Stimulated activated CD4-positive, alpha-beta T cell treated with anti-CD3 and anti-CD28 coated beads, Interleukin-4, amount 100 ng/mL, for 24 hours (primary cell): Measurements from ENCODE around the gene DNAJA4.

Source experiments
- DNase-seq: peaks from one replicate; pipeline ENCODE4 v3.0.0-alpha.2; 2020

Gene DNAJA4

DNA sequence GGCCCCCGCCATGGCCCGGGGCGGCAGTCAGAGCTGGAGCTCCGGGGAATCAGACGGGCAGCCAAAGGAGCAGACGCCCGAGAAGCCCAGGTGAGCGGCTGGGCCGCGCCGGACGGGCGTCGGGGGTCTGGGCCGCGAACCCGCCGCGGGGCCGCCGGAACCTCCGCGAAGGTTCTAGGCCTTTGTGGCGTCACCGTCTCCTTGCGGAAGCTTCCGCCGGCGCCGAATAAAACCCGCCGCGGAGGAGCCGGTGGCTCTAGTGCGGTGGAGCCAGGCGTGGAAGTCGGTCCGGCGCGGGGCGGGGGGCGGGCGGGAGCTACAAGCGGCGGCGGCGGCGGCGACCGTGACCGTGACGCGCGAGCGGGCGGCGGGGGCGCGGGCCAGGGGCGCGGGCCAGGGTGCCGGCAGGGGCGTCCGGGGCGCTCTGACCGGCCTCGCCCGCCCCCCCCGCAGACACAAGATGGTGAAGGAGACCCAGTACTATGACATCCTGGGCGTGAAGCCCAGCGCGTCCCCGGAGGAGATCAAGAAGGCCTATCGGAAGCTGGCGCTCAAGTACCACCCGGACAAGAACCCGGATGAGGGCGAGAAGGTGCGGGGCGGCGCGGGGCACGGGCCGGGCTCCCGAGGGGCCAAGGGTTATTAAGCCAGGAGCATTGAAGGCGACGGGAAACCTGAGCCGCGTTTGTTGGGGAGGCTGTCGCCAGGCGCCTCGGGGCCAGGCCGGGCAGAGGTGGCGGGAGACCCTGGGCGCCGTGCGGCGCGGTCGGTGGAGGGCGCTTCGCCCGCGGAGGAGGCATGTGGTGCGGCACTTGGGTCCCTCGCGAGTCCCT, at the start of gene DNAJA4:
DNAJA4 (plus strand) TSS at position 259 of the 833 bp plus-strand sequence; CDS start at position 461, 202 bp downstream.
- DNase-seq, result peak; percentile 55

DNA sequence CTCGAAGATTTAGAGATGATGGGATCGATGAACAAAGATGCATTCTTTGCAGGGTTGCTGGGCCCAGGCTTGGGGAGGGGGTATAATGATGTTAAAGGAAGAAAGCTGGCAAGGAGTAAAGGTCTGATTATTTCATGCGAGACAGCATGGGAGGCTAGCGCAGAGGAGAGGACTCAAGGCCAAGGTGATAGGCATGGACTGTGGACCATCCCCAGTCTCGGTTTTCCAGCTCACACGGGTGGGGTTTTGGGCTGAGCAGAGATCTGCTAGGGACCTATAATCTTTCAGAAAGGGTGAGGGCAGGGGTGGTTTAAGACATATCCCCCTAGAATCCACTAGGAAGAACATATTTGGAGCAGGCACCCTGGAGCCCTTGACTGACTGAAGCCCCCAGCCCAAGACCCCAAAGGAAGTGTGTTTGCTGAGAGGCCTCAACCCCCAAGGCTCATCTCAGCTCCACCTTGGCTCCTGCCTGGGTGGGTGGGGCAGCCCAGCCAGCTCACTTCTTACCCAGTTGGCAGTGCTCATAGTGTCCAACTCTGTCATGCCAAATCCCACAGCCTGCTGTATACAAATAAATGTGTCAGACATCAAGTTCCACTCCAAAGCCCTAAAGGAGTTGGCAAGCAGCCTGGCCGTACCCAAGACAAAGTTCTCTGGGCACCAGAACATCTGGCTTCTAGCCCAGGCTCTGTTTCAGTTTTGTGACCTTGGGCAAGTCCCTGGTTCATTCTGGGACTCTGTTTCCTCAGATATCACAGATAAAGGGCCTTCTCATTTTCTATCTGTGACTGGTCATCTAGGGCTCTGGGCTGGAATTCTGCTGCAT, 47.9 kb upstream of the DNAJA4 start:
- DNase-seq, result no peak

- no peak for DNase-seq
These were observed 43.6 kb upstream of the DNAJA4 start for GRCh38 chr15:78220713-78221112.

DNA sequence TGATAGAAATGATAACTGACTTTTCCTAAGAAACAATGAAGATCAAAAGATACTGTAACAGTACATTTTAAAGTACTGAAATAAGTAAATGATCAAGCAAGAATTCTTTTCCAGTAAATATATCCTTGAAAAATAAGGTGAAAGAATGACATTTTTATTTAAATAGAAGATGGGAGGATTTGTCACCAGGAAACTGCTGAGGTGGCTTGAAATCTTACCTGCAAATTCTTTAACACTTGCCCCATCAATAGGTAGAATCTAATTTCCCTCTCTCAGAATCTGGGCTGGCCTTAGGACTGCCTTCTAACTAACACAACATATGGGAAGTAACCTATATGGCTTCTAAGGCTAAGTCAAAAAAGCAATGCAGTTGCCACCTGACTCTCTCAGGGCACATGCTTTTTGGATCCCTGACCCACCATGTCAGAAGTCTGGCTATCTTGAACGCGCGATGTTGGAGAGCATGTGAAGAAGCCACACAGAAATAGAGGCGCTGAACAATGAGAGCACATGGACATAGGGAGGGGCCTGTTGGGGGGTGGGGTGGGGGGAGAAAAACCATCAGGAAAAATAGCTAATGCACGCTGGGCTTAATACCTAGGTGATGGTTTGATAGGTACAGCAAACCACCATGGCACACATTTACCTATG, 41.5 kb upstream of the DNAJA4 start:
- DNase-seq, result no peak

DNA sequence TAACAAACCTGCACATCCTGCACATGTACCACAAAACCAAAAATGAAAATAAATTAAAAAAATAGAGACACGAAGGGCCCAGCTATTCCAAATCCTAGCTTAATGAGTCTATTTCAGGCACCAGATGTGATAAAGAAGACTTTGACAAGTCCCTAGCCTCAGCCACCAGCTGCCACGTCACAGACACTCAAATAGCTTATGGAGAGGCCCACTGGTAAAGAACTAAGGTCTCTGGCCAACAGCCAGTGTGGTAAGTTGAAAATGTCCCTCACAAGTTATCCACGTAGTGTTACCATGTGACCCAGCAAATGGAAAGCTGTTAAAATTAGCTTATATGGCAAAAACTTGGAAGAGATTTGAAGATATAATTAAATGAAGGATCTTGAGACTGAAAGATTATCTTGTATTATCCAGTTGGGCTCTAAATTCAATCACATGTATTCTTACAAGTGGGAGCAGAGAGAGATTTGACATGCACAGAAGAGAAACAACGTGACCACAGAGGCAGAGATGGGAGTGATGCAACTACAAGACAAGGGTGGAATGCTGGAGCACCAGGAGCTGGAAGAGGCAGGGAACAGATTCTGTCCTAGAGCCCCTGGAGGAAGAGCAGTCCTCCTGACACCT, 40.9 kb upstream of the DNAJA4 start:
- no peak for DNase-seq

- no peak for DNase-seq
These were observed 40.3 kb upstream of the DNAJA4 start for GRCh38 chr15:78224023-78224411.

GRCh38 chr15:78225783-78226541, 38.4 kb upstream of the DNAJA4 start:
- no peak for DNase-seq

DNA sequence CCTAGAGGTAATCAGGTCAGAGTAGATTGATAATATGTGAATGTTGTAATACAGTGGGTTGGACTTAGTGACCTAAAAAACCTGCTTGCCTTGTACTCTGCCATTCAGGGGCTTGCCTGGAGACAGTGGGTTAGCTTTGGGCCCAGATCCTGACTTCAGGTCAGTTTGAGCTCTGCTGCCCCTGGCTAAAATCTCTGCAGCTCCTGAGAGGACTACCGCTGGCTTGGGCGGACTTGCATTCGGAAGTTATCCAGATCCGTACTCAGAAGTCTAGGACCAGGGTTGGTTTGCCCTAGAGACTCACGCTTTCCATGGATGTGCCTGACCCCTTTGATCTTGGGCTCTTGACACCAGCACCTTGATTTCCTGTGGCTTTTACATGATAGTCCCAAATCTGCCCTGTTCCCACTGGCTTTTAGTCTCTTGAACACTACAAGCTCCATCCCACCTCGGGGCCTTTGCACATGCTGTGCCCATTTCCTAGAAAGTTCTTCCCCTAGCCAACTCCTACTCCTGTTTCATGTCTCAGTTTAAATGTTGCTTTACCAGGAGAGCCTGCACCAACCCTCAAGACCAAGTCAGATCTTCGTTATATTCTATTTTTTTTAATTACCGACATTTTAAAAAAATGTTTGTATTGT, 35.9 kb upstream of the DNAJA4 start:
- DNase-seq, result no peak

DNA sequence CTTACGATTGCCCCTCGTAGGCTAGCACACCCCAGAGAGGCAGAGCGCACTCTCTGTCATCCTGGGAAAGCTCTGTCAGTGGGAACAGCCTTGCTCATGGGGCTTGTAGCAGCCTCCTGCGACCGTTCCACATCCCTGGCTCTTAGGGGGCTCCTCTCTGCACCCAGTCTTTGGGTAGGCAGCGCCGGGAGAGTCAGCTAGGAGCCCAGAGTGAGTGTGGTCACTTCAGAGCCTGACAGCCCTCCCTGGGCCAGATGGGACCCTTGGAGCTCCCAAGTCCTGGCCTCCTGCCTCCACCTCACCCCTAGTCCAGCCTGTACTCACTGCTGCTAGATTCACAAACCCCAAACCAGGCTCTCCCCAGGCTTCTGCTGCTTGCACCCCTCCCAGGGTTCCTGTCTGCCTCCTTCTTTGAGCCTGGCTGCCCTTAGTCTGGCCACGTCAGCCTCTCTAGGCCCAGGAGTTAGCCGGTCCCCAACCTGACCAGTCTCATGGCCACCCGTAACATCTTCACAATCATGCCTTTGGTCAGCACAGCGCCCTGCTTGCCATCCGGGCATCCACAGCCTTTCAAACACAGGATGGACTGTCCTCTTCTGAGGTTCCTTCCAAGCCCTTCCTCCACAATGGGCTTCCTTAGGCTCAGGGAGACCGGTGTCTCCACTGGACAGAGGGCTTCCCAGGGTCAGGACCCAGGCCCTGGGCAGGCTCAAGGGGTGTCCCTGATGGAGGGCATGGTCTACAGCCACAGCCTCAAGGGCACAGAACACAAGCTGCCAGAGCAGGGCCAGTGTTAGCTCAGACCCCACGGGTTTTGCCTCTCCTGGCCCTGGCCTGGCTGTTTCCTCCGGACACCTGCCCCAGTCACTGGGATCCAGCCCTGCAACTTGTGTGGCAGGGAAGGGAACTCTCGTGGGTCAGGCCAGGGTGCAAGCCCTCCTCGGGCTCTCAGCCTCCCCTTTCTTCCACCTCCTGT, 34.6 kb upstream of the DNAJA4 start:
- no peak for DNase-seq

DNA sequence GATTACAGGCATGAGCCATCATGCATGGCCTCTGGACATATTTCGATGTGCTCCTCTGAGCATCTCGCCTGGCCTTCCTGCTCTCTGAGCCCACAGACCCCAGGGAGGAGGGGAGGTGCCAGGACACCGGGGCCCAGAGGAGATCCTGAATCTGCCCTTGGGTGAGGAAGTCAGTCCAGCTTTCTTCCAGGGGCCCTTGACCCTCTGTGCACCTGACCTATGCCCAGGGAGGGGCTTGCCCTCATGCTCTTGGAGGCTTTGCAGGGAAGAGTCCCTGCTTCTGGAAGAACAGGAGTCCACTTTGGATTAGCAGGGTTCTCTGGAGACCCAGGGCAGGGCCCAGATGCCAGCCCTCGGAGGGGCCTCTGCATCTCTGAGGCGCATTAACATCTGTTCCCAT, 31.4 kb upstream of the DNAJA4 start:
- DNase-seq, result no peak

- DNase-seq, result no peak
These were observed 30.9 kb upstream of the DNAJA4 start for GRCh38 chr15:78233496-78233895.

DNA sequence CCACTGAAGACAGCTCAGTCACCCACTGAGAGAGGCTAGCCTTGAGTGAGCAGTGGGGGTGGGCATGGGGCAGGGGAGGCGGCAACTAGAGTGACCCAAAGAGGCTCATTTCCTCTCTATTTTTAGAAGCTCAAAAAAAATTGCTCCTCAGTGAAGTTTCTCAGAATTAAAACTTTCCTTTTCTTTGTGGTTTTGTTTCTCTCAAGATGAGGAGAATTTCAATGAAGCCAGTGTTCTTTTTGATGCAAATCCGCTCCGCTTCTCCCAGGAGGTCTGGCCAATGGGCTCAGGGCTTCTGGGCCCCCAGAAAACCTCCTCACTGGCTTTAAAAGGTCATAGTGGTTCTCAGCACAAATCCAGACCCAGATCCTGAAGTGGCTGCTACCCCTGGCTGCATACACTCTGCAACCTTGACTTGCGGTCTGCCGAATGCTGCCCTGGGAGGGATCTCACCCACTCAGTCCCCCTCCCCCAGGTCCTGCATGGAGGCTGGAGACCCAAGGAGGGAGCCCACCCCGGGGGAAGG, 29.8 kb upstream of the DNAJA4 start, which contains the start of gene ACSBG1:
ACSBG1 (minus strand) TSS at position 51 of the 526 bp plus-strand sequence. CDS start 64 bp downstream, outside the sequence.
- DNase-seq, result no peak

GRCh38 chr15:78236491-78236890, 27.9 kb upstream of the DNAJA4 start:
- no peak for DNase-seq

GRCh38 chr15:78237146-78237545, 27.2 kb upstream of the DNAJA4 start:
- no peak for DNase-seq

DNA sequence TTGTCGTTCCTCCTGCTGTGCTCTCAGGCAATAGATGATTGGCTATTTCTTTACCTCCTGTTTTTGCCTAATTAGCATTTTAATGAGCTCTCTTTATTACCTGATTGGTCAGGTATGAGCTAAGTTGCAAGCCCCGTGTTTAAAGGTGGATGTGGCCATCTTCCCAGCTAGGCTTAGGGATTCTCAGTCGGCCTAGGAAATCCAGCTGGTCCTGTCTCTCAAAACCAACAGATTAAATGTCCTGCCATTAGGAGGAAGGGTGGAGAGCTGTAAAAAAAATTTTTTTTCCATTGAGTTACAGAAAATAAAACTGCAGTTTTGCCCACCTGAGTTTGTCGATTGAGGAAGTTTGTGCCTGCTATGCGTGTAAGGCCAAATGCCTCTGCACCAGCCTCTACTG, 24.6 kb upstream of the DNAJA4 start:
- DNase-seq, result no peak

- DNase-seq, result peak; percentile 86
These were observed 23.3 kb upstream of the DNAJA4 start for GRCh38 chr15:78241017-78241416.

GRCh38 chr15:78242128-78242527, 22.2 kb upstream of the DNAJA4 start:
- DNase-seq, result no peak

- no peak for DNase-seq
These were observed 21.3 kb upstream of the DNAJA4 start for GRCh38 chr15:78243058-78243457.

GRCh38 chr15:78243491-78243941, 20.8 kb upstream of the DNAJA4 start:
- DNase-seq, result no peak

DNA sequence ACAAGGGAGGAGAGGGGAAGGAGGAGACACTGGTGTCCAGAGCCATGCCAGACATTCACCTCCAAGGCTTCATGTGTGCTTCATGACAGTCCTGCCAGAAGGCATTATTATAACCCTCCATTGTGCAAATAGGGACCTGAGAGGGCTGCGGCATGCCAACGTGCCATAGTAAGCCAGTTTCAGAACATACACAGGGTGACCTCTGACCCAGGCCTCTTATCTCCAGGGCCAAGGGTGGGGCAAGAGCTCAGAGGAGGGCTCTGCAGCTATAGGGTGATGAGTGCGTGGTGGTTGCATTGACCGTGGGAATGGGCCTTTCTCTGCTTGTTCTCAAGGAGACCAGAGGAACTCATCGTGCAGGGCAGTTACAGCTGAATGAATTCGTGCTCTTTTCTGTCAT, 20.3 kb upstream of the DNAJA4 start:
- DNase-seq, result no peak
